ENCODE results near the gene TNNI3. TPM values are rescaled to one million over a fixed set of nuclear protein-coding genes. Genes with fewer than 3 reads are reported as not detected.

Gene TNNI3
- total RNA-seq, 4 donors from 2014 or later = not detected

DNA sequence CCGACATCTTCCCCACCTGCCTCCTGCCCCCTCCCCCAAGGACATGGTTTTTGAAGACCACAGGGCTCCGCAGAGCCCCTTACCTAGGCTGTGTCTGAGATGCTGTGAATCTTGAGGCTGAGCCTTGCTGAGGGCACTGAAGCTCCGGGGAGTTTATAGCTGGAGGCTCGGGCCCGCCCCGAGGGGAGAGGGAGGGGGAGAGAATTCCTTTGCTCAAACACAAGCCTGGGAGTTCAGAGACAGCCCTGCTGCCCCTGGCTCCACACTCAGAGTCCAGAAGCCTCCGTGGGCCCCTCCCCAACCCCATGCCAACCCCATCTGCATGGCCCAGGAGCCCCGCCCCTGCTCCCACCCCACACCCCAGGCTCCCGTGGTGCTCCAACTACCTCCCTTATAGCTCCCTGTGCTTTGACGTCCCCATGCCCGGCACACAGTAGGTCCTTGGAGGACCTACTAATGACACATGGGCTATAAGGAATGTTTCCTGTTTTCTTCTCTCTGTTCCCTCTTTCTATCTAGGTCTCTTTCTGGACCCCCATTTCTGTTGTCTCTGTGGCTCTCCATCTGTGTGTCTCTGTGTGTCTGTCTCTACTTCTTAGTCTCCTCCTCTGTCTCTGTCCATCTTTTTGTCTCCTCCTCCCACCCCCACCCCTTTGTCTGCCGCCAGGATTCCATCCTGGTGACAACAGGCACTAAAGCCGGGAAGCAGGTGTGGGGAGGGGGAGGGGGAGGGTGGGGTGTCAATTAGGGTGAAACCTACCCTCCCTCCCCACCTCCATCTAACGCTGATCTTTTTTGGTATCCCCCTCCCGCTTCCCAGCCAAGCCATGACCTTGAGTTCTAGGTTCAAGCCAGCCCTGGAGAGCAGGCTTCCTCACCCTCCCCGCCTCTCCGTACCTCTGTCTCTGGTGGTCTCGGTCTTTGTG, 8.2 kb downstream of the TNNI3 start, which contains the start of gene TNNT1:
Gene TNNT1 (minus strand): TSS at position 129 of the 926 bp plus-strand sequence. CDS start 2,049 bp downstream, outside the sequence.
- H3K36me3 ChIP-seq = no peaks in the 10 kb centered on the region
- H3K4me1 ChIP-seq = peaks cover 0 to 15% (median 0%) of the 10 kb centered on the region in 4 donors
- H3K9me3 ChIP-seq = peaks cover 0 to 9% (median 0%) of the 10 kb centered on the region in 4 donors
- no peak for DNase-seq (ENCODE audit: low spot score in 2 of 2)
- H3K4me3 ChIP-seq = no peak within 1 kb of the TSS
- H3K27me3 ChIP-seq = peaks cover 0 to 84% of the 10 kb centered on the region in 2 donors
- no peak within 1 kb of the TSS for H3K27ac ChIP-seq
- WGBS, 2 donors = 10 to 11% methylated on average over 17 to 18 of the region's 18 CpGs
- TF ChIP-seq POLR2A (IDR thresholded peaks at IDR 0.05) = no peak
- no peak for TF ChIP-seq CTCF (IDR thresholded peaks at IDR 0.05)
- no peak for TF ChIP-seq EP300 (IDR thresholded peaks at IDR 0.05)

- no peak overlapping the region for H3K4me3 ChIP-seq
- TF ChIP-seq CTCF (IDR thresholded peaks at IDR 0.05) = no peak
- TF ChIP-seq POLR2A (IDR thresholded peaks at IDR 0.05) = no peak
- no peak for TF ChIP-seq EP300 (IDR thresholded peaks at IDR 0.05)
- peaks cover 0 to 84% of the 10 kb centered on the region in 2 donors for H3K27me3 ChIP-seq
- 30 to 35% methylated on average over 6 of the region's 9 CpGs for WGBS, 2 donors
- H3K27ac ChIP-seq = no peak overlapping the region
- no peaks in the 10 kb centered on the region for H3K36me3 ChIP-seq
- no peak for DNase-seq (ENCODE audit: low spot score in 2 of 2)
- peaks cover 0 to 9% (median 0%) of the 10 kb centered on the region in 4 donors for H3K9me3 ChIP-seq
- H3K4me1 ChIP-seq = peaks cover 0 to 15% (median 0%) of the 10 kb centered on the region in 4 donors
These were observed 9.8 kb downstream of the TNNI3 start for GRCh38 chr19:55147545-55148251.

DNA sequence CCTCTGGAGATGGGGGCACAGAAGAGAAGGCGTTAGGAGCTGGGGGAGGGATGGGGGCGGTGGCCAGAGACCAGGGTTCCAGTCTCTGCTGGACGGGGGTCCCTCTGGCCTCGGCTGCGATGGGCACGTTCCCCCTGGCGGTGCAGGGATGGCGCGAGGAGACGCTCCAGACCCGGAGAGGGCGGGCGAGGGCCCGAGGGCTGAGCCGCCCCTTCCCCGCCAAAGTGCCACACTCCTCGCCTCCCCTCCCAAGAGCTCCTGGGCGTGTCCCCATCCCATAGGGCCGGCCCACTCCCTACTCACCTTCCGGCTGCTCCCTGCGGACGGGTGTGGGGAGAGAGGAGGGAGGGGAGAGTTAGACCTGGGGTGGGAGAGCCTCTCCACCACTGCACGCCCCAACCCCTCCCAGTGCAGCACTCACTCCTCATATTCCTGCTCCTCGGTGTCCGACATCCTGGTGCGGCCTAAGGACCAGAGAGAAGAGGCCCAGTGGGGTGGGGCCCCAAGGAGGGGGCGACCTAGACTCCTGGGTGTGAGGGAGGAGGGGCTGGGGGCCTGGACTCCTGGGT, 10.7 kb downstream of the TNNI3 start:
- WGBS, 2 donors = 0 to 1% methylated on average over 4 to 27 of the region's 27 CpGs
- H3K36me3 ChIP-seq = no peaks in the 10 kb centered on the region
- no peak for DNase-seq (ENCODE audit: low spot score in 2 of 2)
- no peak overlapping the region for H3K27ac ChIP-seq
- H3K27me3 ChIP-seq = peaks cover 2 to 92% of the 10 kb centered on the region in 2 donors
- no peak overlapping the region for H3K4me3 ChIP-seq
- peaks cover 0 to 3% (median 0%) of the 10 kb centered on the region in 4 donors for H3K9me3 ChIP-seq
- TF ChIP-seq EP300 (IDR thresholded peaks at IDR 0.05) (no peak), CTCF (IDR thresholded peaks at IDR 0.05) (no peak), POLR2A (IDR thresholded peaks at IDR 0.05) (no peak)
- H3K4me1 ChIP-seq = peaks cover 0 to 15% (median 0%) of the 10 kb centered on the region in 4 donors

DNA sequence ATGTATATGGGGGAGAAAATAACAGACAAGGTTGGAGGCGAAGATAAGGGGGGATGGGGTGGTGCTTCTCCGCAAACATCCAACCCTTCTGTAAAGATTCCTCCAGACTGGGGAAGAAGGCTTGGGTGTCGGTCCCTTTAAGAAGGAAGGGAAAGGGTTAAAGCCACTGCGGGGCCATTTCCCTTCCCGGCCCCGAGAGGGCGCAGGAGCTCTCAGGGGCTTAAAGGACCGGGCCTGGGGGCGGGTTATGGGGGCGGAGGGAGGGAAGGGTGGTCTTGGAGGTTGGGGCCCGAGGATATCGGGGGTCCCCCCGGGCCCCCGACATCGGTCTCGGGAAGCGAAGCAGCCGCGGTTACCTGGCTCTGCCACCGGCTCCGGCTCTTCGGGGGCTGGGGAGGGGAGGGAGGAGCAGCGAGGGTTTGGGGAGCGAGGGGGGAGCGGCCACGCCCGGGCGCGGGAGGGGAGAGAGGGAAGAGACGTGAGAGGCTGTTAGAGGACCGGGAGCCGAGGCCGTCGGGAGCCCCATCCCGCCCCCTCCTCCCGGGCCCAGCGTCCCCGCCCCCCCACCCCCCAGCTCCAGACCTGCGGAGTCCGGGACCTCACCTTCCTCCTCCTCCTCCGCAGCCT, 11.3 kb downstream of the TNNI3 start:
- no peak for DNase-seq (ENCODE audit: low spot score in 2 of 2)
- Histone ChIP-seq H3K27ac (no peak overlapping the region), H3K9me3 (no peaks in the 10 kb centered on the region), H3K27me3 (peaks cover 2 to 98% of the 10 kb centered on the region in 2 donors), H3K4me1 (peaks cover 0 to 16% (median 0%) of the 10 kb centered on the region in 4 donors), H3K4me3 (no peak overlapping the region), H3K36me3 (no peaks in the 10 kb centered on the region)
- WGBS, 2 donors = 1 to 2% methylated on average over 36 to 39 of the region's 41 CpGs
- TF ChIP-seq EP300 (IDR thresholded peaks at IDR 0.05) (no peak), POLR2A (IDR thresholded peaks at IDR 0.05) (no peak), CTCF (IDR thresholded peaks at IDR 0.05) (no peak)
